HG03196 (cell line): Measurements from ENCODE around the gene FMN2.

Experiments used
- ATAC-seq: cut with Tn5 transposase; IDR thresholded peaks from one replicate; pipeline ENCODE4 v1.9.1; 2021; ENCODE audit not compliant: unreplicated experiment

FMN2 gene

DNA sequence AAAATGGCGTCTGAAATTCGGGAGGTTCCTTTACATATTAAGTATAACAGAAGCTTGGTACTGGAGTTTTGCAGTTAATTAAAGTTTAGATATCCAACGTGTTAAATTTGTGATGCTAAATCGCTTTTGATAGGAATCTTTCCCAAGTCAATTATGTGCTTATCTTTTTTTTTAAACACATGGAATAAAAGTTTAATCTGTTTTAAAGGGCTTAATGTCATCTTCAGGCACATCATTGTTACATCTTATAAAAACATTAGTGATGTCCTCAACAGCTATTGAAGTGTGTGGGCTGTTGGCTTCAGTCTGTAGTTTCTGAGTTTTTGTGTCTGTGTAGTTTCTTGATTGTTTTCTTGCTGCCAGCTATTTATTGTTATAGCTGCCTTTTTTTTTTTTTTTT, 5.3 kb downstream of the FMN2 start:
- ATAC-seq, result no peak

DNA sequence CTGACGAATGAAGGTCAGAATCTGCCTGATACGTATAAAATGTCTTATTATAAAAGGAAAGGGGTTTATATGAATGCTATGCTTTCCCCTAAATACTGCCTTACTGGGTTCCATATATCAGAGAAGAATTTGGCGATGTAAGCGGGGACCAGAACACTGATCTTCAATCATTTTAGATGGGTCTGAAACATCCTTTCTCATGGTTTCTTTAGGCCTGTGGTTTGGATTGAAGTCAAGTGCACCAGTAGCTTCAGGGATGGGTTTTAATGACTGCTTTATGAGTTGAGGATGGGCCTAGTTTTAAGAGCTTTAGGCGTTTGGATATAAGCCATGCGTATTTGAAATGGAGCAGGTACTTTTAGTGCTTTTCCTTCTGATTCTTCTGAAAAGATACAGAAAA, 6.9 kb downstream of the FMN2 start:
- no peak for ATAC-seq

DNA sequence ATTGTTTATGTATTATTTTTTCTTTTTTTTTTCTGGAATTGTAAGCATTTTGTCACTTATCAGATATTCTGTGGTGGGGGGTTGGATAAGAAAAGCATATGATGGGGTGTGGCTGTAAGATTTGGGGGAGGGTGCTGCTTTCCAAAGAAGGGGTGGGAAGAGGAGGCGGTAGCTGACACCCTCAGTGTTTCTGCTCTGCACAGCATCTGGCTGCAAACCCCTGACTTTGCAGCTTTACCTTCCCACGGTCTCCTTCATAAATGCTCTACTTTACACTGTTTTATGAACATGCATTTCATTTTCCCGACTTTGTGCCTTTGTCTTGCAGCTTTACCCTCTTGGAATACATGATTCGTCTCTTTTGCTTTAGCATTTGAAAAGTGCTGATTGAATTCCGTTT, 7.6 kb downstream of the FMN2 start:
- ATAC-seq, result no peak

DNA sequence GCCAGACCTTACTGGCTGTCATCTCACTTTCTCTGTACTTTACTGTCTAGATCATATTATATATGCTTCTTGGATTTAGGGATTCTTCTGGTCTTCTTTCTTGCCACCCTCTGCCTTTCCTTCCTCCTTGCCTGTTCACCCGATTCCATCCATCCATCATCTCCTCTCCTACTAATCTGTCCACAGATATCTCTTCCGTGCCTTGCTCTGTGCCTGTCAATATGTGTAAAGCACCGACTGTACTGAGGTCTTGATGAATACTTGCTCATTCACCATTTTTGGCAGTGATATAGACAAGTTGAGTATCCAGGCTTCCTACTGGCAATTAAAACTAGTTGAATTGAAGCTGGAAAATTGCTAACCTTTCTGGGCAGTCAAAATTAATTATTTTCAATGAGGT, 8.1 kb downstream of the FMN2 start:
- no peak for ATAC-seq

DNA sequence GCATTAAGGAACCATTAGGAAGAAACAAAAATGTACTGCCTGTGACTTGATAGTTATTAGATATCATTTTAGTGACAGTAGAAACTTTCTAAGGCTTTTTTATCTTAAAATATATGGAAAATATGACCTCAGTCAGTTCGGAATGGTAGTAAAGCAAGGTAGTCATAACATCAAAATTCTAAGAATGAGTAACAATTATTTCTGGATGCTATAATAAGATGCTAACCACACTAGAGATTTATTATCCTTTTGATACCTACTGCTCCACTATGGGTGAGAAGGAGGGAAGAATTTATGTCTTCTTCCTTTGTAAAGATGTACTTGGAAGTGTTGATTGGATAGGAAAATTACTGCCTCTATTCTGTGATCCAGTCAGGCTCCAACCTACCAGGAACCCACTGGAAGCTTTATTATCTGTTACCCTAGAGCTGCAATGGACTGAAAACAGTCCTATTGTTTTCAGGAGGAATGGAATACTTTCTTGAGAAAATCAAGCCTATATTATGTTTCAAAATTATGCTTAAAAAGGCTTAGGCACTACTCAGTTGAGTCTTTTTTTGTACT, 8.8 kb downstream of the FMN2 start:
- ATAC-seq, result no peak

DNA sequence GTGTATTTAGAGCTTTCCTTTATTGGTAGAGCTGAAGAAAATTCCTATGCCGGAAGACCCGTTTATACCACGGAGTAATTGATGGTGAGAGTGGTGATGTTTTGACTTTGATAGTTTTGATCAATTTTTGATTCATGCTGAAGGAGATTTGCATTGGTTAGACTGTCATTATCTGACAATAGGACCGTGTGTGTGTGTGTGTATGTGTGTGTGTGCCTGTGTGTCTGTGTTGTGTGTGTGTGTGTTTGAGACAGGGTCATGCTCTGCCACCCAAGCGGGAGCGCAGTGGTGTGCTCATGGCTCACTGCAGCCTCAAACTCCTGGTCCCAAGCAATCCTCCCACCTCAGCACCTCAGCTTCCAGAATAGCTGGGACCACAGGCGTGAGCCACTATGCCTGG, 9.6 kb downstream of the FMN2 start:
- no peak for ATAC-seq

DNA sequence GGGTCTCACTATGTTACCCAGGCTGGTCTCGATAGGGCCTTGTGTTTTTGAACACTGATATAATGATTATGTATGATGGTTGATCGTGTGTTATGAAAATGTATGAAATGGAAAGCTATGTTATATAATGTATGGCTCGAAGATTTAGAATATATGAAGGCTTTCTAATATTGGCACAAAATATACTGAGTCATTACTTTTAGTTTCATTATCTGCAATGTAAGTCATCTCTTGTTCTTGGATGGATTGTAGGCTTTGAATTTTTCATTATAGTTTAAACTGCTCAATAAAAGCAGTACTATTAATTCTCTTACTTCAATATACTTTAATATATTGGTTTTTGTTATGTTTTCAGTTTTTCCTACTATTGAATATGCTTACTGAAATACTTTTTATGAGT, 10.1 kb downstream of the FMN2 start:
- ATAC-seq, result no peak

DNA sequence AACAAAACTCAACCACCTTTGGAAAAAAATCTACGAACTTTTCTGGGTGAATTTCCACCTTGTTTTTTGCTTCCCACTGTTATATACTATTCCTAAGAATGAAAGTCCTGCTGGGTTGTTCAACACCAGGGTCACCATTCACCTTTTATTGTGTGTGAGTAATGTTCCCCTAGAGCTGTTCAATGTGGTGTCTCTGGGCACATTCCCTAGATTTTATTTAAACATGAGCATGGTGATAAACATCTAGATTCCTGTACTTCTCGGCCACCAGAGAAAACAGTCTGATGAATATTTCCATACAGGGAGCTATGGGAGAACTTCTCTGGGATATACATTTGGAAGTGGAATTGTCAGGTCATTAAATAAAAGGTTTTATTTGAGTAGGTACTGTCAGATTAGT, 13.0 kb downstream of the FMN2 start:
- ATAC-seq, result no peak

DNA sequence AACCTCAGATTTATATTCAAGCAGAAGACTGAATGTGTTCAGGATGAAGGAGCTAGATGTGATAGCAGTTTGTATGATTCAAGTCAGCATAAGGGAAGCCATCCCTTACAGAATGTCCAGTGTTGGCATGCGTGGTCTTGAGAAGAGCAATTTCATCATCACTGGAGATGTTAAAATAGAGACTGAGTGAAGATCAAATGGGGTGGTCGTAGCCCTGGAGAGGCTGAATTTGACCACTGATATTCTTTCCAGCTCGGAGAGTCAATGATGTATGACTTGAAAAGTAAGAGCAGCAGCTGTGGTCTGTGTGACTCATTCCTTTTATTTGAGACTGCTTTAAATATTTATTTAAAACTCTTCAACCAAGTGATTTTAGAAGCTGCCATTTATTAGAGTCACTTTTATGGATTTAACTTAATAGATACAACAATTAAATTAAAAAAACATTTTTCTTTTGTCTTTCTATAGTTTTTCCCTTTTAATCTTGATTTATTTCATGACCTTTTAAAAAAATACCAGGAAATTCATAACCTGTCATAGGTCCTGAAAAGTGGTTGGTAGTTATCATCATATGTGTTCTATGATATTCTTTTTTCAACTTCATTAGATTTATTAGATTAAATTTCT, 15.5 kb downstream of the FMN2 start:
- ATAC-seq, result no peak

DNA sequence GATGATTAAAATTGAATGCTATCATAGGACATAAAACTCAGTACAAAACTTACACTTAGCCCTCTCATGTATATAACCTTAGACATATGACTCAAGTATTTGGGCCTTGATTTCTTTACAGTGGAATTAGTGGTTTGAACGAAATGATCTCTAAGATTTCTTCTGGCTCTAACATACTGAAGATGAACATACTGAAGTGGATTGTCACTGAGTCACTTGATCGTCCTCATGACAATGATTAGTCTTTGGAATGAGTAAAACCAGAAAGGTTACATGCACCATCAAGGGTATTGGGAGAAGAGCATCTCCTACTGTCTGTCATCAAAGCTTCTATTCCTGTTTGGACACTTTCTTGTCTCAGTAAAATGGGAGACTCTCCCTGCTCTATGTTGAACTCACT, 17.4 kb downstream of the FMN2 start:
- no peak for ATAC-seq

DNA sequence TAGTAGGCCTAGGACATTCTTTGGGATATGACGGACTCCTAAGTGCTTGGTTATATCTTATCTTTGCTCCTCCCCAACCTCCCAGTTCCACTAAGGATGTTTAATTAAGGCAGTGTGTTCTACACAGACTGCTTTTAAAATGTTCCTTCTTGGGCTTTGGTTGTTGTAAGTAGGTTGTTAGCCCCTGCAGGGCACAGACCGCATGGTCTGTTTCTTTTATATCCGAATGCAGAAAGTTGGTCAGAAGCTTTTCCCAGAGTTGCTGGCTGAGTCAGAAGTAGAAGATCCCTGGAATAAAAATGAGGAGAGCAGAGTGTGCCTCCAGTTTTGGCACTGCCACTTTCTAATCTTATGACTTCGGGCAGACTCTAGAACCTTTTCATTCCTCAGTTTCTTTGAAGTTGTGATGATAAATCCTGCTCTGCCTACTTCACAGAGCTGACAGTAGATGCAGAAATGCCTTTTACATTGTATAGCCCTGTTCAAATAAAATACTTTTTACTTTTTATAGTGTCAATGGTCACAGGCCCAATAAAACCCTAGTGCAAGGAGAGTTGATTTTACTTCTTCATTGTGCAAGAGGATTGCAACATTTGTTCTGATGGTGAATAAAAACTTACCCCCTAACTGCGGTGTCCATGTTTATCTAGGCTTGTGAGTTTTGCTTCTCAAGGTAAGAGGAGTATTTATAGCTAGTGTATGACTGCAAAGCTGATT, 18.4 kb downstream of the FMN2 start:
- no peak for ATAC-seq

DNA sequence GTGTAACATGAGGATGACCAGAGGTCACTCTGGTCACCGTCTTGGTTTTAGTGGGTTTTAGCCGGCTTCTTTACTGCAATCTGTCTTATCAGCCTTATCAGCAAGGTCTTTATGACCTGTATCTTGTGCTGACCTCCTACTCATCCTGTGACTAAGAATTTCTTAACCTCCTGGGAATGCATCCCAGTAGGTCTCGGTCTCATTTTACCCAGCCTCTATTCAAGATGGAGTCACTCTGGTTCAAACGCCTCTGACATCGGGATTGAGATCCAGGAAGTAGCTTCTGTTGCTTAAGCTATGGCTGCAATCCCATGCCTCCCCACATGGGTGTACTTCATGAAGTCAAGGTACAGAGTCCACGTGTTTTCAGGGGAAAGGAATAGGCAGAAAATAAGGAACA, 19.9 kb downstream of the FMN2 start:
- ATAC-seq, result no peak

DNA sequence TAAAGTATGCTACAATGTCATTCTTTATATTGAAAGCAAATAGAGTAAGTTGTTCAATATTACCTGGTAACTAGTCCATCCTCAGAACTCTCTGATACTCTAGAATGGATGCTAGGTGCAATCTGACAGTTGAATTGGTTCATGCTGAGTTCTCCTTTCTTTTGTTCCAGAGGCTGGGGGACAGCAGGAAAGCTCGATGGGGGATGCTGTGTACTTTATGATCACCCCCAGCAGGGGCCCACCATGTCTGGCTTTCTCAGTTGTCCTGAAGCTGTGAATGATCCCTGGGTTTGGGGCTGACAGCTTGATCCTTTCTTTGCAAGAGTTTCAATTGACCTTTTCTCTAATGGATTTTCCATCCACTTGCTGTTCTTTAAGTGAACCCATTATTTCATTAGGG, 22.5 kb downstream of the FMN2 start:
- ATAC-seq, result no peak

DNA sequence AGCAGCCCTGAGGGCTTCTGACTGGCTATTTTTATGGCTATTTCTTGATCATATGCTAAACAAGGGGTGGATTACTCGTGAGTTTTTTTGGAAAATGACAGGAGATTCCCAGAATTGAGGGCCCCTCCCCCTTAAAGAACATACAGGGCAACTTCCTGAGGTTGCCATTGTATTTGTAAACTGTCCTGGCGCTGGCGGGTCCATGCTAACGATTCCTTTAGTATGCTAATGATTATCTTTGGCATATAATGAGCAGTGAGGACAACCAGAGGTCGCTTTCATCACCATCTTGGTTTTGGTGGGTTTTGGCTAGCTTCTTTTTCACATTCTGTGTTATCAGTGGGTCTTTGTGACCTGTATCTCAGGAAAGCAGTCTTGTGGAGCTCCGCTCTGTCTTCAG, 24.1 kb downstream of the FMN2 start:
- ATAC-seq, result no peak

DNA sequence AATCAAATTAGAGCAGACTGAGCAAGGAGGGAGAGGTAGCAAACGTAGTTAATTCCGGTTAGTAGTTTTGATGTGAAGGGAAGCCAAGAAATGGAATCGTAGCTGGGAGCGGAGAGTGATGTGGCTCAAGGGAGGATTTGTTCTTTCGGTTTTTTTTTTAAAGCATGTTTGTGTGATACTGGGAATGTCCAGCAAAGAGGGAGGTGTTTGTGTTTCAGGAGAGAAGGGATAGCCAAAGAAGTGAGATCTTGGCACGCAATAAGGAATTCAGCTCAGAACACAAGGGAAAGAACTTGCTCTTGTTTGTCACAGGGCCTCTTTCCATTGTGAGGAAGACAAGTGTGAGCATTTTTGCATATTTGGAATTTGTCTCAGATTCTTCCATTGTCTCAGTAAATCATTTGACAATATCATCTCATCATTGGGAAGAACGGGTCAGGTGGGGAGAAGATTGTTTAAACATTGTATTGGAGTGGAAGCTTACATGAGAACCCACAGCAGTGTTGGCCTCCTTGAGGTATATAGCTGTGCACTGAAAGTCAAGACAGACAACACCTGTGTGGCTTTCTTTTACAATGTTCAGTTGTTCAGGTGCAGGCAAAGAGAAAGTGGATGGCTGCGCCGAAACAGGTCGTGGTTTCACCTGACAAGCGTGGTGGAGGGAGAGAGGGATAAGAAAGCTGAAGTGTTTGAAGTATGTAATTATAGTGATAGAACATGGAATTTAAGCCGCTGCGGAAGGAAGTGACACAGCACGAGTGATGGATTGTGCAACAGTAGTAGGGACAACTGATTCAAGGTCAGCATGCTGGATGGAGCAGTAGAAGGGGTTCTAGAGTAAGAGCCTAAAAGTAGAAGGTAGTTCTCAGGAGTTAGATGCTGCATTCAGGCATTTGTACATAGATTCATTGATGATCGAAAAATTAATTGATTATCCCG, 25.4 kb downstream of the FMN2 start:
- ATAC-seq, result no peak

DNA sequence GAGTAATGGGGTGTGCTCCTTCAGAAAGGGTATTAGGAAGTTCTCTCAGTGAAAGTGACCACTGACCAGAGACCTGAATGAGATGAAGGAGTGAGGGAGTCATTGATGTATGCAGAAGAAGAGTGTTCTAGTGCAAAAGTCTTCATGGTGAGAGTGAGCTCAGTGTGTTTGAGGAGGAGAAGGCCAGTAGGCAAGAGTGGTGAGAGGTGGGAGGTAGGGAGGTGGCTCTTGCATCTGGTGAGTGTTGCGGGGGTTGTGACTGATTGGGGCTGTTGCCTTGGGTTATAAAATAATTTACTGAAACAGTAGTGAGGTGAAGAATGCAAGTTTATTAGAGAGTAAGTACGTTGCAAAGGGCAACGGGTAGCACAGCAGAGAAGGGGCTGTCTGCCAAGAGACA, 26.2 kb downstream of the FMN2 start:
- ATAC-seq, result no peak

DNA sequence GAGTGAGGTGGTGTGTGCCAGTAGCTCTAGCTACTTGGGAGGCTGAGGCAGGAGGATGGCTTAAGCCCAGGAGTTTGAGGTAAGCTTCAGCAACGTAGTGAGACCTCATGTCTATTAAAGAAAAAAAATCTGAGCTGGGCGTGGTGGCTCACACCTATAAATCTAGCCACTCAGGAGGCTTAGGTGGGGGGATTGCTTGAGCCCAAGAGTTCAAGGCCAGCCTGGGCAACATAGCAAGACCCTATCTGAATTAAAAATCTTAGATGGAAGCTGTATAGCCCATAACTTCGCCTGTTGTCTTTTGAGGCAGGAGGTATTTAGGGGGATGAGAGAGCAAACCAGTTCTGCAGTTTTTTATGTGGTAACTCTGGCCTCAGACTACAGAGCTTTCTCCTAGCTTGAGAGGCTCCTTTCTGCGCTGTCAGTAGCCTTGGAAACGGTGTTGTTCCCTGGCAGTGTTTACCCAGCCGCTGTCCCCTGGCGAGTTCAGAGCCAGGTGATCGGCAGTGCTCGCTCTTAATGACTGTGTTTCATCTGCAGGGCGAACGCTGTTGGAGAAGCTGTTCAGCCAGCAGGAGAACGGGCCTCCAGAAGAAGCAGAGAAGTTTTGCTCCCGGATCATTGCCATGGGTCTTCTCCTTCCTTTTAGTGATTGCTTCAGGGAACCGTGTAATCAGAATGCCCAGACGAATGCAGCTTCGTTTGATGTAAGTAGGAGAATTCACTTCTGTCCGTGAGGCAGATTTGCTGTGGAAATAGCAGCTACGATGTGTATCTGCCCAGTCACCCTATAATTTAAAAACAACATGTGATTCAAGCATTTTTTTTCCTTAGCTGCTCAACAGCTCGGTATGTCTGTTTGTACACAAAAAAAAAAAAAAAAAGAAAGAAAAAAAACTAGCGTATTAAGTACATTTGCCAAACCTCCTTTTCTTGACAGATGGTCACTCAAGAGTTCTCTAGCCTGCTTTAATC, 31.2 kb downstream of the FMN2 start:
- ATAC-seq, result no peak

DNA sequence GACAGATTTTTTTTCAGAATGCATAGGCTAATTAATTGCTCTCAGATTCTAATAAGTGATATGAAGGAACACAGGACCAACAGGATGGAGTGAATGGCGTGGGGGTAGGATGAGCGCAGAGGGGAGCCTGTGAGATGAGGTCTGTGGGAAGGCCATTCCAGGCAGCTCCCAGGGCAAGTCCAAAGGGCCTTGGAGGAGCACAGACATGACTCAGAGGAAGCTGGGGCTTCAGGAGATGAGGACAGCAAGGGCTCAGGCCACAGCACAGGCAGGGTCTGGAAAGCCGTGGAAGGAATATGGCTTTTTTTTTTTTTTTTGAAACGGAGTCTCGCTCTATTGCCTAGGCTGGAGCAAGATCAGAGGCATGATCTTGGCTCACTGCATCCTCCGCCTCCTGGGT, 35.1 kb downstream of the FMN2 start:
- ATAC-seq, result no peak

DNA sequence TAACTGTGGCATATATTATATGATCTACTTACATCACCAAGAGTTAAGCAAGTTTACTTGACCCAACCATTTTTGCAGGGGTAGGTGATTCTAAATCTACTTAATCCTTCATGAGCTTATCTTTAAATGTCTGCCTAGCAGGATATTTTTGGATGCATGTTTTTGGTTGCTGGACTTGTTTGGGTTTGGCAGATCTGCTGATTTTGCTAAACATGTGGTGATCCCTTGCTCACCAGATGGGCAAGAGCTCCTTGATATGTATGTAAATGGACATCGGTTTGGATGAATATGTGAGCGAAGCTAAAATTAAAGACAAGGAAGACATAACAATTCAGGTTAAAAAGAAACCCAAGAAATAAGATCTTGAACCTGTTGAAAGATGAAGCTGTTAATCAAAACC, 36.7 kb downstream of the FMN2 start:
- ATAC-seq, result no peak

DNA sequence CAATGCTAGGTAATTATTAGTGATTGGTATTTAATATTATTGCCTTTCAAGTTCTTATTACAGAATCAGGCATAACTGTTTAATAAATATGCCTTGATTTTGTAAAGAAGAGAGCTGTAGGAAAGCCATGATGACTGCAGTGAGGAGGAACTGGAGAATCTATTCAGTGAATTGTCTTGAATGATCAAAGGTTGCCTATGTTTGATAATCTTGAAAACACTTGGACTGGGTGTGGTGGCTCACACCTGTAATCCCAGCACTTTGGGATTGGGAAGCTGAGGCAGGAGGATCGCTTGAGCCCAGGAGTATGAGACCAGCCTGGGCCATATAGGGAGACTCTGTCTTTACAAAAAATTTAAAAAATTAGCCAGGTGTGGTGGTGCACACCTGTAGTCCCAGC, 42.4 kb downstream of the FMN2 start:
- no peak for ATAC-seq

DNA sequence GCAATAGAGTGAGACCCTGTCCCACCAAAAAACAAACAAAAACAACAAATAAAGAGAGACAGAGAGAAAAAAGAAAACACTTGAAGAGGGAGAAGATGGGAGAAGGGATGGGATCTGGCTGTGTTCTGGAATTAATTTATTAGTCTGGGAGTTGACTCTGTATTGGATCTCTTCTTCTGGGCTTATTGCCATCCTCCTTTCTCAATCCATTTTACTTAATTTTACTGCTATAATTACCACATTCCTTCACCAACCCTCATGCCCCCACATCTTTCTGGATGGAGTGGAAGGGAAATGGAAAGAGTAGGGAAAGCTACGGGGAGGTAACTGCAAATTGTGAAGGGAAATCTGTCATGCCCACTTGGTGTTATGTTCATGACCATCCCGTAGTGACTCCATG, 42.9 kb downstream of the FMN2 start:
- no peak for ATAC-seq
